Measurements from ENCODE around the gene PCNX1.

GRCh38 chr14:70976591-70976990 lies 69.3 kb downstream of the PCNX1 start:
- TF ChIP-seq ZEB2 (tag by site-specific recombination; IDR thresholded peaks at IDR 0.05) (no peak), CTCF (tag by site-specific recombination; IDR thresholded peaks at IDR 0.05) (no peak), PBX3 (CRISPR knock-in tag; IDR thresholded peaks at IDR 0.05) (no peak), GLIS2 (tag by site-specific recombination; IDR thresholded peaks at IDR 0.05) (no peak), ZNF2 (tag by site-specific recombination; IDR thresholded peaks at IDR 0.05) (no peak), ZNF24 (tag by site-specific recombination; IDR thresholded peaks at IDR 0.05) (no peak), ZNF37A (tag by site-specific recombination; IDR thresholded peaks at IDR 0.05) (no peak), YY1 (tag by site-specific recombination; IDR thresholded peaks at IDR 0.05) (no peak), ZNF837 (tag by site-specific recombination; IDR thresholded peaks at IDR 0.05) (no peak), ZNF184 (tag by site-specific recombination; IDR thresholded peaks at IDR 0.05) (no peak), ZNF707 (tag by site-specific recombination; IDR thresholded peaks at IDR 0.05) (no peak), GLI4 (tag by site-specific recombination; IDR thresholded peaks at IDR 0.05) (no peak), ZNF701 (tag by site-specific recombination; IDR thresholded peaks at IDR 0.05) (no peak)

Measured in HEK293 (cell line).